ENCODE measurements around the gene BTD.

The BTD gene

DNA sequence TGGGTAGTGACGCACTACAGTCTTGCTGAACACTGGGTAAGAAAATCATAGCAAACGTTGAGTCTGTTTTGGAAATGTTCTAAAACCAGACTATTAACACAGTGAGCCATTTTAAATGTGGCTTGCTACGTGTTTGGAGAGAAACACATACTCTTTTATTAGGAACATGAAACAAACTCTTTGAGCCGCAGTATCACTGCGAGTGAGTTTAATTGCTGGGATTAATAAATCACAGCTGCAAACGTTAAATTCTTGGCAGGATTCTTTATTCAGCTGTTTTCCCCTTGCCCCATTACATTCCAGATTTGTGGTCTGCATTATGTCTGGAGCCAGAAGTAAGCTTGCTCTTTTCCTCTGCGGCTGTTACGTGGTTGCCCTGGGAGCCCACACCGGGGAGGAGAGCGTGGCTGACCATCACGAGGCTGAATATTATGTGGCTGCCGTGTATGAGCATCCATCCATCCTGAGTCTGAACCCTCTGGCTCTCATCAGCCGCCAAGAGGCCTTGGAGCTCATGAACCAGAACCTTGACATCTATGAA lies 33.6 kb downstream of the BTD start:
- TF ChIP-seq, protein P1, sequence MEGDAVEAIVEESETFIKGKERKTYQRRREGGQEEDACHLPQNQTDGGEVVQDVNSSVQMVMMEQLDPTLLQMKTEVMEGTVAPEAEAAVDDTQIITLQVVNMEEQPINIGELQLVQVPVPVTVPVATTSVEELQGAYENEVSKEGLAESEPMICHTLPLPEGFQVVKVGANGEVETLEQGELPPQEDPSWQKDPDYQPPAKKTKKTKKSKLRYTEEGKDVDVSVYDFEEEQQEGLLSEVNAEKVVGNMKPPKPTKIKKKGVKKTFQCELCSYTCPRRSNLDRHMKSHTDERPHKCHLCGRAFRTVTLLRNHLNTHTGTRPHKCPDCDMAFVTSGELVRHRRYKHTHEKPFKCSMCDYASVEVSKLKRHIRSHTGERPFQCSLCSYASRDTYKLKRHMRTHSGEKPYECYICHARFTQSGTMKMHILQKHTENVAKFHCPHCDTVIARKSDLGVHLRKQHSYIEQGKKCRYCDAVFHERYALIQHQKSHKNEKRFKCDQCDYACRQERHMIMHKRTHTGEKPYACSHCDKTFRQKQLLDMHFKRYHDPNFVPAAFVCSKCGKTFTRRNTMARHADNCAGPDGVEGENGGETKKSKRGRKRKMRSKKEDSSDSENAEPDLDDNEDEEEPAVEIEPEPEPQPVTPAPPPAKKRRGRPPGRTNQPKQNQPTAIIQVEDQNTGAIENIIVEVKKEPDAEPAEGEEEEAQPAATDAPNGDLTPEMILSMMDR (IDR thresholded peaks at IDR 0.05): no peak

- TF ChIP-seq, protein P1 (IDR thresholded peaks at IDR 0.05): no peak
Observed at GRCh38 chr3:15636028-15636709, 34.6 kb downstream of the BTD start.

DNA sequence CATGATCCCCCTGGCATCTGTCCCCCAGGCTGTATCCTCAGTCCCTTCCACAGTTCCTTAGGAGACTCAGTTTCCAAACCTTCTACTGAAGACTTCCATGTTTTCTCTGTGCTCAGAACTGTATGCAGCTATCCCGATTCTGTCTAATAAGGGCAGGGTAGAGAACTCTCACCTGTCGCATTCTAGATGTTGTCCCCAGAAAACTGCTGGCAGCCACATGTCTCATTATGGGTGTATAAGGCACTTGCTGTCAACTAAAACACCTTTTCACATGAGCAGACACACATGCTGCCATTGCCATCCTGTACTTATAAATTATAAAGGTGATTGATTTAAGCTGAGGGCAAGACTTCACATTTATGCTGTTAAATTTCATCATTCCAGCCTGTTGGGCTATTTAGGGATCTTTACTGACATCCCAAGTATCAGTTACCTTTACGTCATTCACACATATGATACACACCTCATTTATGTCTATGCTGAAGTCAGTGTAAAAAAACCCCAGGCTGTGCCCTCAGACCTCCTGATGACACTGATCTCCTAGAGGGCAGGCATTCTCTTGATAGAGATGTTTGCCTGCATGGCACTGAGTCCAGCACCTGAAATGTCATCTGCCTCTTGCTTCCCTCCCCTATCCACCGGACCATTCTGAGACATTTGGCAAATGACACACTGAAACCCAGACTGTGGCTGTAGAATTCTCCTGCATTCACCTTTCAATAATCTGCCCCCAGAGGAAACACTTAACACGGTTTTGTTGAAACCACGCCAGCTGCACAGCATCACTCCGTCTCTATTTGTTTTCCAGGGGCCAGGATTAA lies 35.8 kb downstream of the BTD start:
- TF ChIP-seq, protein P1 (IDR thresholded peaks at IDR 0.05): no peak

DNA sequence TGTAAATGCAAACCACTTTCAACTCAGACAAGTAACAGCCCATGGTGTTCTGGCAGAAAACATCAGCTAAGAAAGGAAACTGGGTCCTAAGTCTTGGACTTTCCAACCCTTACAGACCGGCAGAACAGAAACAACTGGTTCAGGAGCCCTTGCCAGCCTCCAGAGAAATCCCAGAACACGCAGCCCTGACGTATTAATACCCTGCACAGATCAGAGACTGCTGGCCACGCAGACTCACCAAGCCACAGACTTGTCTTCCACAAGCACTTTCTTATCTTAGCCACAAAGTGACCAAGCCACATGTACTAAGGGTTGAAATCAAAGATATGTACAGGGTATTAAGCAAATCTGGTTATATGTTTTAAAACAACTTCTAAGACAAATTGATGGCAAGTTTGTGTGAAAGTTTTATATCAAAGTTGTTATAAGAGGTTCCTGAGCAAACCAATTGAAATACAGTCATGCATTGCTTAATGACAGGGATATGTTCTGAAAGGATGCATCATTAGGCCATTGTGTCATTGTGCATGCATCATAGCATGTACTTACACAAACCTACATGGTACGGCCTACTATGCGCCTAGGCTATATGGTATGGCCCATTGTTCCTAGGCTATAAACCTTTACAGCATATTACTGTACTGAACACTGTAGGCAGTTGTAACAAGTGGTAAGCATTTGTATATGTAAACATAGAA lies 36.8 kb downstream of the BTD start:
- TF ChIP-seq, protein P1 (IDR thresholded peaks at IDR 0.05): no peak

GRCh38 chr3:15638891-15639262 lies 37.3 kb downstream of the BTD start:
- TF ChIP-seq, protein P1 (IDR thresholded peaks at IDR 0.05): no peak

DNA sequence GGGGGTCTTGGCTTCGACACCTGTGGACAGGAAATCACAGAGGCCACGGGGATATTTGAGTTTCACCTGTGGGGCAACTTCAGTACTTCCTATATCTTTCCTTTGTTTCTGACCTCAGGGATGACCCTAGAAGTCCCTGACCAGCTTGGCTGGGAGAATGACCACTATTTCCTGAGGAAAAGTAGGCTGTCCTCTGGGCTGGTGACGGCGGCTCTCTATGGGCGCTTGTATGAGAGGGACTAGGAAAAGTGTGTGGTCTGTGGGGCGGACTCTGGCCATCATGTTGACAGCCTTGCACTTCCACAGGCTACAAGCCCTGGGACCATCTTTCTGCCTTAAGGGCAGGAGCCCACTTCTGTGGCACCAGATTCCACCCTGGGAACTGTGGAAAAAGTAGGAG lies 43.7 kb downstream of the BTD start:
- TF ChIP-seq, protein P1 (IDR thresholded peaks at IDR 0.05): no peak

GRCh38 chr3:15645740-15646501 lies 44.4 kb downstream of the BTD start:
- TF ChIP-seq, protein P1 (IDR thresholded peaks at IDR 0.05): no peak

Data from LNCAP (cell line).